H1 (cell line): ENCODE data around the gene AVPR2. TPM values are rescaled to one million over a fixed set of nuclear protein-coding genes. Genes with fewer than 3 reads are reported as not detected.

Experiments
- CTCF ChIA-PET: fragments of 300-600 bp; sonication (Branson Sonifier 250); formaldehyde crosslinking; loops from one replicate; lab custom pipeline; 2021; ENCODE audit not compliant: partially characterized antibody; lab: Charles Lee
- POLR2A ChIA-PET: fragments of 300-600 bp; sonication (Branson Sonifier 250); formaldehyde crosslinking; loops from one replicate; lab custom pipeline; 2021; ENCODE audit warnings: inconsistent platforms; ENCODE audit not compliant: partially characterized antibody; lab: Charles Lee
- DNase-seq, 2 experiments: peaks; one replicate each; pipeline versions ENCODE4 v3.0.0 to v3.0.0-alpha.2; 2010 to 2022; ENCODE audit warnings: low spot score in 2 of 2, low read depth in 1 of 2, mixed read lengths in 1 of 2
- FAIRE-seq: peaks from 2 replicates; lab custom pipeline; 2011; peaks lifted over from hg19 to GRCh38; lab: Jason Lieb, UNC
- H2AFZ ChIP-seq: 2 replicates; pipeline ENCODE4 v1.8.1; 2012; ENCODE audit warnings: low read length, inconsistent platforms
- H2AK5ac ChIP-seq: 2 replicates; pipeline ENCODE4 v1.6.1; 2013; ENCODE audit warnings: low read depth, low read length
- H2BK120ac ChIP-seq: replicated peaks from 2 replicates; pipeline ENCODE3; 2013; ENCODE audit warnings: low read depth, low read length, inconsistent platforms
- H2BK12ac ChIP-seq: 2 replicates; pipeline ENCODE4 v1.6.1; 2013; ENCODE audit warnings: low read depth, low read length
- H2BK15ac ChIP-seq: 2 replicates; pipeline ENCODE4 v1.6.1; 2013; ENCODE audit warnings: low read length
- H2BK20ac ChIP-seq: 2 replicates; pipeline ENCODE4 v1.6.1; 2013; ENCODE audit warnings: low read length
- H2BK5ac ChIP-seq: 2 replicates; pipeline ENCODE4 v1.6.1; 2013; ENCODE audit warnings: low read depth, low read length
- H3K14ac ChIP-seq: 2 replicates; pipeline ENCODE4 v1.6.1; 2013; ENCODE audit warnings: inconsistent platforms; ENCODE audit not compliant: insufficient read length
- H3K18ac ChIP-seq: 2 replicates; pipeline ENCODE4 v1.6.1; 2013; ENCODE audit warnings: low read length; ENCODE audit errors: extremely low read depth
- H3K23ac ChIP-seq: 2 replicates; pipeline ENCODE4 v1.6.1; 2013; ENCODE audit warnings: inconsistent platforms; ENCODE audit not compliant: insufficient read length
- H3K23me2 ChIP-seq: 2 replicates; pipeline ENCODE4 v1.6.1; 2013; ENCODE audit warnings: low read depth, low read length
- H3K27ac ChIP-seq: 2 replicates; pipeline ENCODE4 v1.6.1; 2011; ENCODE audit warnings: low read depth, low read length, inconsistent platforms
- H3K27me3 ChIP-seq, 4 experiments: replicated peaks in 1 of 4; 1 replicate in 1 of 4; 2 replicates in 3 of 4; pipeline versions ENCODE4 v1.6.1 to v1.8.1; 2011 to 2013; ENCODE audit warnings: low read length in 3 of 4, mild to moderate bottlenecking in 3 of 4, inconsistent platforms in 2 of 4, mixed read lengths in 2 of 4, moderate library complexity in 1 of 4; ENCODE audit not compliant: control insufficient read depth in 3 of 4, insufficient read depth in 3 of 4; ENCODE audit errors: extremely low read depth in 1 of 4
- H3K36me3 ChIP-seq, 4 experiments: 2 replicates each; pipeline versions ENCODE4 v1.6.1 to v1.8.1; 2011 to 2013; ENCODE audit warnings: mild to moderate bottlenecking in 4 of 4, low read length in 3 of 4, moderate library complexity in 2 of 4, control low read depth in 1 of 4, inconsistent platforms in 1 of 4; ENCODE audit not compliant: insufficient read depth in 4 of 4, control insufficient read depth in 2 of 4
- H3K4ac ChIP-seq: replicated peaks from 2 replicates; pipeline ENCODE3; 2013; ENCODE audit warnings: low read length, low read depth, mixed read lengths, inconsistent platforms; ENCODE audit not compliant: insufficient read length
- H3K4me1 ChIP-seq, 4 experiments: replicated peaks in 1 of 4; 1 replicate in 1 of 4; 2 replicates in 3 of 4; pipeline versions ENCODE4 v1.6.1 to v1.8.1; 2011 to 2013; ENCODE audit warnings: low read length in 3 of 4, inconsistent platforms in 2 of 4, mixed read lengths in 1 of 4; ENCODE audit not compliant: insufficient read depth in 4 of 4, control insufficient read depth in 3 of 4
- H3K4me2 ChIP-seq, 2 experiments: 2 replicates each; pipeline versions ENCODE4 v1.6.1 to v1.8.1; 2011 to 2013; ENCODE audit warnings: low read depth in 2 of 2, low read length in 2 of 2, control low read depth in 1 of 2, inconsistent platforms in 1 of 2, mild to moderate bottlenecking in 1 of 2; ENCODE audit not compliant: insufficient read depth in 1 of 2
- H3K4me3 ChIP-seq, 4 experiments: fragments of 200-600, 300-600 bp in 1 of 4; sonication (generic), shearing (Covaris generic), sonication (Bioruptor Twin) in 1 of 4; 2 replicates each; pipeline versions ENCODE4 v1.5.1 to v1.8.1; 2011 to 2016; ENCODE audit warnings: low read length in 4 of 4, low read depth in 3 of 4, control low read depth in 2 of 4, inconsistent platforms in 2 of 4, mild to moderate bottlenecking in 2 of 4, mixed read lengths in 1 of 4, moderate library complexity in 1 of 4; ENCODE audit not compliant: insufficient read depth in 2 of 4; ENCODE audit errors: extremely low read depth in 1 of 4
- H3K56ac ChIP-seq: replicated peaks from 2 replicates; pipeline ENCODE3; 2013; ENCODE audit warnings: low read depth, mild to moderate bottlenecking, mixed read lengths, low read length, inconsistent platforms; ENCODE audit not compliant: insufficient read length
- H3K79me1 ChIP-seq: 2 replicates; pipeline ENCODE4 v1.6.1; 2013; ENCODE audit warnings: low read depth, low read length, control low read depth
- H3K79me2 ChIP-seq, 2 experiments: 2 replicates each; pipeline versions ENCODE4 v1.6.1 to v1.8.1; 2012 to 2013; ENCODE audit warnings: low read length in 2 of 2, mild to moderate bottlenecking in 2 of 2, inconsistent platforms in 1 of 2; ENCODE audit not compliant: insufficient read depth in 2 of 2, control insufficient read depth in 1 of 2
- H3K9ac ChIP-seq, 4 experiments: replicated peaks in 1 of 4; 1 replicate in 1 of 4; 2 replicates in 3 of 4; pipeline versions ENCODE4 v1.6.1 to v1.8.1; 2011 to 2013; ENCODE audit warnings: low read depth in 3 of 4, low read length in 3 of 4, control low read depth in 2 of 4, mild to moderate bottlenecking in 2 of 4, moderate library complexity in 2 of 4, inconsistent platforms in 1 of 4; ENCODE audit errors: extremely low read depth in 1 of 4
- H3K9me3 ChIP-seq, 2 experiments: 2 replicates each; pipeline versions ENCODE4 v1.6.1 to v1.8.1; 2012 to 2013; ENCODE audit warnings: mild to moderate bottlenecking in 2 of 2, moderate library complexity in 2 of 2, control low read depth in 1 of 2, inconsistent platforms in 1 of 2, low read depth in 1 of 2, low read length in 1 of 2, mixed read lengths in 1 of 2; ENCODE audit not compliant: insufficient read depth in 2 of 2
- H4K20me1 ChIP-seq, 2 experiments: replicated peaks in 1 of 2; 2 replicates each; pipeline versions ENCODE3 to v1.8.1; 2011 to 2013; ENCODE audit warnings: inconsistent platforms in 2 of 2, low read length in 2 of 2, mild to moderate bottlenecking in 1 of 2; ENCODE audit not compliant: insufficient read depth in 2 of 2, control insufficient read depth in 1 of 2
- H4K5ac ChIP-seq: 2 replicates; pipeline ENCODE4 v1.6.1; 2013; ENCODE audit warnings: low read length, low read depth, mixed read lengths, inconsistent platforms; ENCODE audit not compliant: insufficient read length
- H4K8ac ChIP-seq: 2 replicates; pipeline ENCODE4 v1.8.0; 2013; ENCODE audit warnings: mild to moderate bottlenecking, moderate library complexity, low read length, inconsistent platforms; ENCODE audit not compliant: insufficient read depth; ENCODE audit errors: extremely low read depth
- H4K91ac ChIP-seq: replicated peaks from 2 replicates; pipeline ENCODE3; 2013; ENCODE audit warnings: low read length, mixed read lengths, inconsistent platforms; ENCODE audit not compliant: insufficient read length
- EZH2 ChIP-seq: fragments of 200-600 bp; sonication (generic); IDR thresholded peaks from 2 replicates; pipeline ENCODE4 v1.7.1; 2012; ENCODE audit warnings: low read depth, mild to moderate bottlenecking, moderate library complexity, low read length, inconsistent platforms; ENCODE audit not compliant: severe bottlenecking
- JUN ChIP-seq: IDR thresholded peaks from 2 replicates; pipeline ENCODE4 v1.6.1; 2011; ENCODE audit warnings: low read depth, mild to moderate bottlenecking, improper control_type of control experiment, low read length
- KDM1A ChIP-seq: fragments of 200-600, 300-600 bp; sonication (generic); IDR thresholded peaks from 2 replicates; pipeline ENCODE4 v1.7.1; 2016; ENCODE audit warnings: mild to moderate bottlenecking, low read length, borderline replicate concordance
- POLR2AphosphoS5 ChIP-seq: IDR thresholded peaks from 2 replicates; pipeline ENCODE4 v1.6.1; 2011; ENCODE audit warnings: low read depth, low read length
- RAD21 ChIP-seq, 2 experiments: IDR thresholded peaks in 1 of 2; conservative IDR thresholded peaks in 1 of 2; 2 replicates each; pipeline ENCODE4 v1.6.1; 2011; ENCODE audit warnings: low read depth in 2 of 2, low read length in 2 of 2, improper control_type of control experiment in 1 of 2, inconsistent platforms in 1 of 2, mild to moderate bottlenecking in 1 of 2, moderate library complexity in 1 of 2
- RBBP5 ChIP-seq: IDR thresholded peaks from 2 replicates; pipeline ENCODE4 v1.7.1; 2012; ENCODE audit warnings: low read depth, mild to moderate bottlenecking, inconsistent platforms, low read length, moderate library complexity, borderline replicate concordance
- RNF2 ChIP-seq: fragments of 200-900, 300-1000 bp; sonication (generic); IDR thresholded peaks from 2 replicates; pipeline ENCODE4 v1.7.1; 2016; ENCODE audit warnings: borderline replicate concordance, low read depth, mild to moderate bottlenecking, antibody characterized with exemption, low read length; ENCODE audit not compliant: poor library complexity, severe bottlenecking; ENCODE audit errors: missing control alignments
- SIN3A ChIP-seq, 2 experiments: IDR thresholded peaks in 1 of 2; conservative IDR thresholded peaks in 1 of 2; 2 replicates each; pipeline ENCODE4 v1.6.1; 2011 to 2012; ENCODE audit warnings: low read length in 2 of 2, improper control_type of control experiment in 1 of 2, low read depth in 1 of 2, mild to moderate bottlenecking in 1 of 2
- SIX5 ChIP-seq: IDR thresholded peaks from 2 replicates; pipeline ENCODE4 v1.6.1; 2011; ENCODE audit warnings: mild to moderate bottlenecking, low read depth, low read length
- SP2 ChIP-seq: IDR thresholded peaks from 2 replicates; pipeline ENCODE4 v1.6.1; 2012; ENCODE audit warnings: mild to moderate bottlenecking, low read length, inconsistent platforms
- SP4 ChIP-seq: IDR thresholded peaks from 2 replicates; pipeline ENCODE4 v1.6.1; 2012; ENCODE audit warnings: low read length, inconsistent platforms
- WGBS, 2 experiments: shearing (Covaris generic) in 1 of 2; methylation state at CpG; one replicate each; pipeline versions ENCODE4 v1.1.6 to v1.1.7; 2013 to 2015; ENCODE audit warnings: low lambda C conversion rate in 2 of 2, mixed read lengths in 2 of 2, inconsistent platforms in 1 of 2, low coverage in 1 of 2, missing lambda C conversion rate in 1 of 2; ENCODE audit not compliant: insufficient replicate concordance in 2 of 2, insufficient coverage in 1 of 2, insufficient read length in 1 of 2; ENCODE audit errors: extremely low coverage in 1 of 2, missing lambda C conversion rate in 1 of 2; 5-methylcytosine and 5-hydroxymethylcytosine counted together
- polyA plus RNA-seq, 7 experiments: library from polyadenylated mRNA; depleted of rRNA in 3 of 7; stranded (reverse) in 5 of 7; unstranded in 2 of 7; fragments of >200 nt in 5 of 7; fragments of 200-250 nt in 2 of 7; gene quantifications; 1 replicate in 5 of 7; 2 replicates in 1 of 7; 4 replicates in 1 of 7; pipeline versions ENCODE4 v1.2.1 to v1.2.3, GENCODE V29; 2011 to 2013; ENCODE audit warnings: missing spikeins in 2 of 7, mixed read lengths in 2 of 7
- total RNA-seq: library from RNA; stranded (reverse); fragmentation: NEBNext Ultra II Directional; extraction: Animal tissue kit (Norgen Biotek cat#: 25700); gene quantifications from 2 replicates; pipeline ENCODE4 v1.2.1, GENCODE V29; 2021

AVPR2 gene
- total and polyA plus RNA-seq, 2 of the 8 experiments (the other 6 are each of a cell fraction or from before 2014, with no cell fraction given): 0.09 TPM; not detected in 1

- H3K79me1 ChIP-seq: no peaks in the 10 kb centered on the region
- H3K4me2 ChIP-seq: no peak overlapping the region
- DNase-seq (no peak), FAIRE-seq (no peak)
- H4K91ac ChIP-seq: no peak overlapping the region
- WGBS, 2 experiments: 93% methylated on average over 18 of the region's 26 CpGs; no CpG with 5 or more reads in 1 of the 2 experiments
- no peak overlapping the region for H2BK20ac ChIP-seq
- H3K4ac ChIP-seq: no peak overlapping the region
- H3K14ac ChIP-seq: no peak overlapping the region
- H3K27me3 ChIP-seq: no peaks in the 10 kb centered on the region
- H3K79me2 ChIP-seq: no peaks in the 10 kb centered on the region
- H2BK120ac ChIP-seq: no peak overlapping the region
- H3K18ac ChIP-seq: no peak overlapping the region
- H2AFZ ChIP-seq: no peak overlapping the region
- H3K9me3 ChIP-seq: no peaks in the 10 kb centered on the region
- CTCF ChIA-PET: no interaction called here
- H4K8ac ChIP-seq: no peak overlapping the region
- H4K20me1 ChIP-seq: no peaks in the 10 kb centered on the region
- no peak overlapping the region for H3K9ac ChIP-seq
- H3K56ac ChIP-seq: no peak overlapping the region
- H2BK5ac ChIP-seq: no peak overlapping the region
- H3K4me1 ChIP-seq: peaks cover 0 to 4% (median 2%) of the 10 kb centered on the region in 4 experiments; a peak in 4 of 7 replicates
- H3K23me2 ChIP-seq: no peaks in the 10 kb centered on the region
- H3K23ac ChIP-seq: no peak overlapping the region
- no peak overlapping the region for H2BK15ac ChIP-seq
- H3K36me3 ChIP-seq: peaks cover 0 to 22% (median under 1%) of the 10 kb centered on the region in 4 experiments; a peak in 1 of 8 replicates
- H2AK5ac ChIP-seq: no peak overlapping the region
- H3K4me3 ChIP-seq: no peak overlapping the region
- POLR2A ChIA-PET: interaction anchor here (1.0 kb wide), 1 partner anchor 10 kb away, joined by 3 read pairs; no protein-coding TSS in a partner anchor
- no peak overlapping the region for H3K27ac ChIP-seq
- H4K5ac ChIP-seq: no peak overlapping the region
- no peak overlapping the region for H2BK12ac ChIP-seq
- TF ChIP-seq POLR2AphosphoS5: no peak
- TF ChIP-seq SP4: no peak
- TF ChIP-seq RAD21 (IDR thresholded peaks at IDR 0.05 in 1 of 2, conservative IDR thresholded peaks at IDR 0.05 in 1 of 2; ENCODE audit: low read depth in 2 of 2, low read length in 2 of 2): no peak
- no peak for TF ChIP-seq SP2
- no peak for TF ChIP-seq RBBP5
- no peak for TF ChIP-seq SIN3A (conservative IDR thresholded peaks at IDR 0.05 in 1 of 2, IDR thresholded peaks at IDR 0.05 in 1 of 2; ENCODE audit: low read depth in 1 of 2, low read length in 2 of 2)
- TF ChIP-seq JUN: no peak
- TF ChIP-seq KDM1A: no peak
- TF ChIP-seq SIX5: no peak
- TF ChIP-seq RNF2: no peak
- no peak for TF ChIP-seq EZH2
Measured at GRCh38 chrX:153868576-153869472, 35.6 kb upstream of the AVPR2 start.
